HG03060 (cell line): Measurements from ENCODE around the gene AFF3.

ENCODE experiments used
- ATAC-seq: cut with Tn5 transposase; IDR thresholded peaks from one replicate; pipeline ENCODE4 v1.9.1; 2021; ENCODE audit warnings: low read depth, moderate number of reproducible peaks; ENCODE audit not compliant: unreplicated experiment

The AFF3 gene

DNA sequence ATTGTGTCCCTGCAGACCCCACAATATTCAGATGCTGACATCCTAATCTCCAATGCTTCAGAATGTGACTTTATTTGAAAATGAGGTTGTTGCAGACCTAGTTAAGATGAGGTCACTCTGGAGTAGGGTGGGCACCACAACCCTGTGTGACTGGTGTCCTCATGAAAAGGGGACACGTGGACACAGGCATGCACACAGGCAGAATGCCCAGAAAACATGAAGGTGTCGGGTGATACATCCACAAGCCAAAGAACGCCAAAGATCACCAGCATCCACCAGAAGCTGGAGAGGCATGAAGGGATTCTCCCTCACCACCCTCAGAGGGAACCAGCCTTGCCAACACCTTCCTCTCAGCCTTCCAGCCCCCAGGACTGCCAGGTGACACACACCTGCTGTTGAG, 69.3 kb downstream of the AFF3 start:
- no peak for ATAC-seq

DNA sequence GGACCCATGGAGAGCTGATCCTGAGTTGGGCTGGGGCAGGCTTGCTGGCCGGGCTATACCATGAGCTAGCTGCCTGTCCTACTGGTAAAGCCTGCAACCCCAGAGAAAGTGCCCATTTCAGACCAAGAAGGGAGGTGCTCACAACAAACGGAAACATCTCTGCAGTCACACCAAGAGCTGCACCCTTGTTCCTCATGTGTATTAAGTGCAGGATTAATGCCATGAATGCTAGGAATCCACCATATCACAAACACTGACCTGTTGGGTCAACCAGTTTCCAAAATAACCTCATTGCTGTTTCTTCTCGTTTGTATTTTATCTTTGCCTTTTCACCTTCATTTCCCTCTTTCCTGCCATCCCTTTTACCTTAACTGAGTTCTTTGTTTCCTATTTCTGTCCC, 69.9 kb downstream of the AFF3 start:
- ATAC-seq: no peak

DNA sequence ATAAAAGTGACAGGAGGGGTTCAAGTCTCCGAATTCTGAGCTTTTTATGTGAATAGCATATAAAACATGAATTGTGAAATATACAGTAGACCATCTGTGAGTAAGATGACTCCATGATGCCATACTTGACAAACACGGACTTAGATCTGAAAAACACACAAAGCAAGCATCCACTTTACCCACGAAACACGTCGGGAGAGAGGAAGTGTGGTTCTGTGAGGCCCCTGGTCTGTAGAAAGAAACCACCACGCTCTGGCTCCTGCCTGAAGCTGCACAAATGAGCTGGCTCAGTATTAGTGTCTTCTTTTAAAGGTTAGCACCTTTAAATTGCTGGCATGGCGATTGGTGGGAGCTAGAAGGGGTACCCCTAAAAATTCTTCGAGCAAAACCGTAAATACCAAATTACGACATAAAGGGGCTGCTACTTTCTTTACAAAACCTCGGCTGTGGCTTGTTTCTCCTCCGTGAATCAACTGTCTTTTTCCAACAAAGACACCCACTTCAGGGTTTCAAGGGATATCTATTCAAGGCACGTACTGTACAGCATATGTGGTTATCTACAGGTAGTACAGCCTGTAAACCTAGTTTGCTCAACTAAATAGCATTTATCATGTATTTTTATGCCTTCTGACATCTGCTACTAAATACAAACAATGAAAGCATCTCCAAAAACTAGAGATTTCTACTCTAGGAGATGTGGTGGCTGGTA, 70.9 kb downstream of the AFF3 start:
- ATAC-seq: no peak

DNA sequence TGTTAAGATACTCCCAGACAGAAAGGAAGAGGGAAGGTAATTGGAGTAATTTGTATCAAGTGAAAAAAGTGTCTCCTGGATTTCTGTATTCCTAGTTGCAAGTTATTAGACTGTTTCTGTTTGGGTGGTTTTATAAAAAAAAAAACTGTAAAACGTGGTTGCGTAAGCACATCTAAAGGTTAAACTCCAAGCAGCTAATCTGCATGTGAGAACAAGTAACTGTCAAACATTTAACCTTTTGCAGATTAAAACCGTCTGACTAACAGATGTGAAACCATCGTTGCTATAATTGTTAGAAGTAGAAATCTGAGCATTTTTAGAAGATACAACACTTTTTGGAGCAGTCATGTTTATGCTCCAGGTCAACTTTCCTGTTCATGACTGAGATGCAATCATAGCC, 72.3 kb downstream of the AFF3 start:
- no peak for ATAC-seq

DNA sequence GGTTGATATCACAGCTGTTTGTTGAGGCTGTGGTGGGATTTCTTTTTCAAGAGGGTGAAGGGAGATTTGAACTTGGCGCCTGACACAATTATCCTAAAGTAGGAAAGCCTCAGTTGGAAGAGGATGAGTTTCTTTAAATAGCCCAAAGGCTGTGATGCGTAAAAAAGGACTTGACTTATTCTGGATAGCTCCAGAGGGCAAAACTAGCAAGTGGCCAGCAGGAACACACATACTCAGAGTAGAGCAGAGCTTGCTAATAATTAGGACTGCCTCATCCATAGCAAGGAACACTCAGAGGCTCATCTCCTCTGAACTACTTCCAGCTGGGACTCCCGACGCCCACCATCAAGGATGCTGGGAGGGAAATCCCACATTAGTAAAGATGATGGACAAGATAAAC, 74.0 kb downstream of the AFF3 start:
- no peak for ATAC-seq

DNA sequence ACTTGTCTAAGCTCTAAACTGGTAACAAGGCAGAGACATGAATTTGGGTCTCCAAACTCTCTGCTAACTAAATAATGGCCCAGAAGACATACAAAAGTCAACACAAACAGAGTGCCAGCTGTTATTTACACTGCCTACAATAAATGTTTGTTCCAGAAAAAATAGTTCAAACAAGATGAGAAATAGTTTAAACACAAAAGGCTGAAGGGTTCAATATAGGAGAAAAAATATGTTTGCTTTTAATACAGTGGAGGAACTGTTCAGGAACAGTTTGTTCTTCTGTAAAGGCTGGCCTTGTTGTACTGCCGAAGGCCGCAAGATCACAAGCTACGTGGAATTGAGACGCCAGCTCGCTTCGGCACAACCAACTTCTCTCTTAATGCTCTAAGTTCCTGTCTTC, 74.6 kb downstream of the AFF3 start:
- ATAC-seq: no peak

DNA sequence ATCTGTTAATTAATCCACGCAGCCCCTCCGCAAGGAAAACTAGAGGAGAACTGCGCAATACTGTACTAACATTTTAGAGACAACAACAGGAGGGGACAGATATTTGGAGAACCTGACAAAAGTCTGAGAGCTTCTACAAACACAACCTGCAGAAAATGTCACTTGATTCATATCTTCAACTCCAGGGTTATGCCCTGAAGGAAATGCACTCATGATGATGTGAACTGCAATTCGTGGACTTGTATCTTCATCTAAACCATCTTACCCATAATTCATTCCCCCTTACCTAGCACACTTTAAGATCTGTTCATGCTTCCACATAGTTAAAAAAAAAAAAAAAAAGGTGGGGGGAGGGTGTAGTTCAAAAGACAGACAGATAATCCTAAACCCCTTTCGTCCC, 75.5 kb downstream of the AFF3 start:
- ATAC-seq: no peak

DNA sequence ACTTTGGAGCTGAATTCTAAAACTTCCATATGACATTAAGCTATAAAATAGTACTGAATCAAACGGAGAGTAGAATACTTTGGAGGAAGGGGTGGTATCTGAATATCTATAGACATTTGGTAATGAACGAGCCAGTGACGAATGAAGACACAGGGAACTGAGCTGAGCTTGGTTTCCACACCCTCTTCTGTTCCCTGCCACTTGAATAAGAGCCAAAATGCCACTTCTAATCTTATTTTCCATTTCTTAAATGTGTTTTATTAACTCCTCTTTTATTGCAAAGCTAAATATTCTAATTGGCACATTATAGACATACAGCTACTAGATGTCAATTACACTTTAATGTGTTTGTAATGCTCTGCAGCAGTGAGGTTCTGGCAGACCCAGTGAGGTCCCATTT, 76.1 kb downstream of the AFF3 start:
- ATAC-seq: no peak

DNA sequence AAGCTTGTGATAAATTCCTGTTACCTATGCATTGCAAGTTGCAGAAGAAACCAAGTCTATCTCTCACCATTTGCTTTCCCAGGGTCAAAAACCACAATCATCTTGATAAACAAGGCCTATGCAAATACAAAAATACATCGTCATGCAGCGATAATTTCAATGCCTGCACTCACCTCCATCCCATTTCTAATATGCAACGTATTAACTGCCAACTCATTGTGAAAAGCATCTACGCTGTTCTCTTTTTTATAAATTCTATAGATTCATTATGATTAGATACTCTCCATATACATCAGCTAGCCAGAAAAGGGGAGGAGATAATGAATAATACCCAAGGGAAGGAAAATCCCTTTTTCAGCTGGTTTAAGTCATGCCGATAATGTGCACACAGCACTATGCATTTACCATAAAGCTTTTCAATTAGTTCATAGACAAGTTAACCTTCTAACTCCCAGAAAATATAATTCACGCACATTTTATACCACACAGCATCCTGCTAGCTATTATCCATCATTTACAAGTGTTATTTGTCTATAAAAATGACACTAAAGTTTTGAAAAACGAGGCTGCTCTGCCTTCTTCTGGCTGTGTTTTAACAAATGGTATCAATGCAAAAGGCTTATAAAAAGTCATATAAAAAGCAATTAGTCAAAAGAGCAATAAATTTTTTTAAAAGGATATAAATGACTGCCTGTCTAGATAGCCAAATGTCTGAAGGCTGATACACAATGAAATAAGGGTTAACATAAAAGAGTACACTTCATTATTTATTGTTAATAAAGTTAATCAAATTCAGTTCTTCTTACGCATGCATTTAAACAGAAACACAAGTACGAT, 77.6 kb downstream of the AFF3 start:
- ATAC-seq: no peak

DNA sequence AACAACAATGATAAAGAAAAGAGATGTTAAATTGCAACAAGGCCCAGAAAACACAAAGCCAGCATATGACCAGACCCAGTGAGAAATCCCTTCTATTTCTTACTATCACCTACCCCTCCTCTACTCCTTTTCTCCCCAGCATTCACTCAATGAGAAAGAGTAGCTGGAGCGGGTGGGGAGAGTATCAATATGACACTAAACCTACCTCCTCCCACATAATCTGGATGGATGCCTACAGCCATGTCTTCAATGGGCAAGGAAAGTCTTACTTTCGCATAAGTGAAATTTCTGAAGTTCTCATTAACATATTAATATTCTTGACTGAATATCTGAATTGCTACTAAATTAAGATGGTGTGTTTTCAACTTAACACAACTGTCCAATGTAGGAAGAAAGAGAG, 78.2 kb downstream of the AFF3 start:
- ATAC-seq: no peak

DNA sequence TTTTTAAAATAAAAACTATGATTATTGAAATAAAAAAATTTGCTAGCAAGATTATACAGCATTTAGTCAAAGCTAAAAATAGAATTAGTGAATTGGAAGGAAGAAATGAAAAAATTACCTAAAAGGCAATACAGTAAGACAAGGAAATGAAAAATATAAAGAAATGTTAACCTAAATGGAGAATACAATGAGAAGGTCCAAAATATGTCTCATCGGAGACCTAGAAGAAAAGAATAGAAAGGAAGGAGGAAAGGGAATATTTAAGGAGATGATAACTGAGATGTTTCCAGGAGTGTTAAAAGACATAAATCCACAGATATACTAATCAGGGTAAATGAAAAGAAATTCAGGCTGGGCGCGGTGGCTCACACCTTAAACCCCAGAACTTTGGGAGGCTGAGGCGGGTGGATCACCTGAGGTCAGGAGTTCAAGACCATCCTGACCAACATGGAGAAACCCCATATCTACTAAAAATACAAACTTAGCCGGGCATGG, 78.9 kb downstream of the AFF3 start:
- ATAC-seq: no peak

DNA sequence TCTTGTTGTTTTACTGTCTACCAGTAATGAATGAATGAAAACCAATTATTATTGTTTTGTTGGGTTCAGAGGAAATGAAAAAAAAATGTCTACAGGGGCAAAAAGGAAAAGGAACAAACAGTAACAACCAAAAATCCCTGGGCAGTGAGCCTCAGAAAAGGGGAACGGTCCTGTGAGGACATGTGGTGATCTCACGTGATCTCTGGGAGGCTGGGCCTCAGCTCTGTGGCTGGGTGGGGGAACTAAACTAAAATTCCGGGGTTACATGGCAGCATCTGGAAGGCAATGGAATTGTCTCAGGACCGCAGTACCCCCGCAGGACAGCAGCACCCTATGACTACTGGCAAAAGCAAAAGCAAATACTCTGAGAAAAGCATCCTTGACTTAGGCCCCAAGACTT, 80.1 kb downstream of the AFF3 start:
- ATAC-seq: no peak

DNA sequence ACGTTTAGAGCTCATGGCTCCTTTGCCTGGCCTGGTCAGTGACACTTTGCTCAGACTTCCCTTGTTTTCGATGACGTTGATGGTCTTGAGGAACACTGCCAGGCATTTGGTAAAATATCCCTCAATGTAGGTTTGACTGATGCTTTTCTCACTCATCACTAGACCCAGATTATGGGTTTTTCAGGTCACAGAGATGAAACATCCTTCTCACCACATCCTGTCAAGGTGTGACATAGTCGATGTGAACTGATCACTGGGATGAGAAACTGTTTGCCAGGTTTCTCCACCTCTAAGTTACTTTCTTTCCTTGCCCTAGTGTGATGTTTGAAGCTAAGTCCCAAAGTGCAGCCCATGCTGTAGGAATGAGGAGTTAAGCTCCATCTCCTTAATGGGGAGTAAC, 81.5 kb downstream of the AFF3 start:
- ATAC-seq: no peak

DNA sequence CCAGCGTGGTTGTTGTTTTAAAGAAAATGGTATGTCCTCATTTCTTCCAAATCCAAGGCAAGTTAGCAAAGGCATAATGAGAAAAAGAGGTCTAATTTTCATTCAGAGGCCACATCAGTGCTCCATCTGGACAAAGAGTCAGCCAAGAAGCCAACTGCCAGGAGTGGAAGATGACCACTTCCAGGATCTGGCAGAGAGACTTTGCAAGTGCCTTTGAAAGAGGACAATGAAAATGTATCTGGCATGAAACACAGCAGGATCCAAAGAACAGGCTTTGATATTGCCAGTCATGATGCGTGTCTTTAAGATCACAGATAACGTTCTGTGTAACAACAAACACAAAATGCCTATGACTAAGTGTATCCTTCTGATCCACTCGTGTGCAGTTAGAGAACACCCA, 82.8 kb downstream of the AFF3 start:
- ATAC-seq: no peak

DNA sequence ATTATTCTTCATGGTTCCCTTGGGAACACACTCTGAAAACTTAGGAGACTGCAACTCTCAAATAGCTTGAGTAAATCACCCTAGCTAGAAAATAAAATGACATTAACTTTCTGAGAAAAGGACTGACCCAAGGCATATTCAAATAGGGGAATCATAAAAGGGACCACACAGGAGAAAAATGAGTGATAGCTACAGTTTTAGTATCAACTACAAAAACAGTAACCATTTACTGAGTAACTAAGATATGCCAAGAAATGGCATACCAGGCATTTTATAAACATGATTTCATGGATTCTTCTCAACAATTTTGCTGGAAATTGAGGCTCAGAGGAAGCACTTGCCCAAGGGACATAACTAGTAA, 84.5 kb downstream of the AFF3 start:
- no peak for ATAC-seq

DNA sequence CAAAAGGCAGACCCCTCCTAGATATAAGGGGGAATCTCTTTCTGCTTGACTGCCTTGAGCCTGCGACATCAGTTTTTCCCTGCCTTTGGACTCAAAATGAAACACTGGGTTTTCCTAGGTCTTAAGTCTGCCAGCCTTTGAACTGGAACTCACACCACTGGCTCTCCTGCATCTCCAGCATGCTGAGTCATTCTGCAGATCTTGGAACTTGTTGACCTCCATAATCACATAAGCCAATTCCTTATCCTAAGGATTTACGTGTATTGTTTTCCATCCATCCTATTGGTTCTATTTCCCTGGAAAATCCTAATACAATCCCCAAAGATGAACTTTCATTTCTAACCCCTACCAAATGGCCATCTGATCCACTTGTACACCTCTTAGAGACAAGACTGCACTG, 88.0 kb downstream of the AFF3 start:
- ATAC-seq: no peak

DNA sequence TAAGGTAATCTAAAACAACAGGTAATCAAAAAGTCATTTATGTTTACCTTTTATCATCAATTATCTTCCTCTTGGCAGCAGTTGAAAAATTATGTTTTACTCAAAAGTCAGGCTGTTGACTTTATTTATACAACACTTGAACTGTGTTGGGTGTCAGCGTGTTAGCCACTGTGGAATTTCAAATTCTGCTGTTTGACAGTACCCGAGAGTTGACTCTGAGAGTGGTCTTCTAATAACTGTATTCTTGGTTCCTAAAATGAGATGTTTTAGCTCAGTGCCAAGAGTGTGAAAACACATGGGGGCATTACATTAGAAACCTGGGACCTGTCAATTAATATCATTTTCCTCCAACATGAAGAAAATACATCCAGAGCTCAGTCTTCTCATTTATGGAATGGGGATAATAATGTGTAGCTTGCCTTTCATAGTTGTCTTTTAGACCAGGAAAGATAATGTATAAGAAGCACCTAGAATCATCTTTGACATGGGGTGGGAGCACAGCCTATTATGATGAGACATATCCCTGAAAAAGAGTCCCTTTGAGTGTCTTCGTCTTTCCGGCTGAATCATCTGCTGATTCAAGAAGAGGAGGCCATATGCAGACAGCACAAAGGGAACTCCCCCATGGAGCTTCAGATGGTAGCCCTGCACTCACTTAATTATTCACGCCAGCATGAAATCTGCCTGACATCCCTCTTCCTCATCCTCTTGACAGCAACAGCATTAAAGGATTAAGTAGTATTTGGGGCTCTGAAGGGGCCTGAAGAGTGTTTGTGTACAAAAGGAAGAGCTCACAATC, 89.1 kb downstream of the AFF3 start:
- no peak for ATAC-seq

DNA sequence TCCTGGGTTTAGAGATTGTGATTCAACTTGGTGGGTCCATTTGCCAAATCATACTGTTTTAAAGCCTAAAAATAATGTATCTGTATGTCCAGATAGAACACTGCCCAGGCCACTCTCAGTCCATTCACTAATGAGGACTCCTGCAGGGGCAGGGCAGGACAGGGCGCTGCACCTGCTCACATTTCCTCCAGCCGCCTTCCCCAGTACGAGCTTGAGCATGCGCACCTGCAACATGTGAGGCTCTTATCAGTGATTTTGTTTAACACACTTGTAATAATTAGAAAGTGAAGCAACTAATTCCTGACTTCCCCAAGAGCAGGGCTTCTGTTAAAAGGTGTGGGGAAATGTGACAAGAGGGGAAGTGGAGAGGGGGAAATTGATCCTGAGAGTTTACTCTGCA, 89.7 kb downstream of the AFF3 start:
- no peak for ATAC-seq

DNA sequence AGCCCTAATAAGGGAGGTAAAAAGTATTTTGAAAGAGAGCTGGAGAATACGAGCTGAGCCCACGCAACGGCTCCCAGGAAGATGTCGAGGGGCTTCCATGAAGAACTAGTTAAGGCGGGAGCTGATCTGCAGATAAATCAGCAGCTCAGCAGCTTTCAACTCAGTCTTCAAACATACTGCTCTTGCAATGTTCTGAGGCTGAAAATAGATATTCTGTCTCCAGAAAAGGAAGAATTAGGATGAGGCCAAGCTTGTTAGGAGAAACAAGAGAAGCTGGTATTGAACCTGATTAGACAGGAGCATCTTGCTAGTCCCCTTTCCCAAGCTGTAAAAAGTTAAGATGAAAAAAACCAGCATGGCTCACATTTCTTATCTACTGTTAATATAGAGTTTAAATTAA, 91.1 kb downstream of the AFF3 start:
- no peak for ATAC-seq

DNA sequence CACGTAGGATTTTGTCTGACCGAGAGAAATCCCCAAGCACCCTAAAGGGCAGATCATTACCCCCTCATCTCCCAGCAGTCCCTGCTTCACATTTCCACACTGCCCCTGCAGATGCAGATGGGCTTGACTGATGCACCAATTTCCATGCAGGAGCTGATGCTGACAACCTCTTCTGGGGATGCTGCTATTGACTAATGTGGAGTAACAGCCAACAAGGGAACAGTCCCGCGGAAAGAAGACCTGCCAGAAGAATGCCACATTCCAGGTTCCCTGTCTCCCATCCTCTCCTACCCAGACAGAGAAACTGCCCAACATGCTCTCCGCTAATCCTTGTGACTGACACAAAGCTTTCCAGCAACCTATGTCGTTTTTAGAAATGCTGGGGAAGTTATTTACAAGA, 91.7 kb downstream of the AFF3 start:
- no peak for ATAC-seq
